Right atrium auricular region (tissue), 2 donors: ENCODE results near the gene RALGAPB. TPM values are rescaled to one million over a fixed set of nuclear protein-coding genes. Genes with fewer than 3 reads are reported as not detected.
A peak's percentile ranks its signal among the peaks of the same experiment; 100 is the strongest.
"Not testable (repeated sequence)": the region's sequence is repeated elsewhere in the genome, so short reads cannot be mapped to it uniquely, and the experiment has no call there.

ENCODE experiments used
- DNase-seq: peaks from one replicate; pipeline ENCODE4 v3.0.0-alpha.2; 2019; ENCODE audit warnings: low spot score
- H3K27ac ChIP-seq, 2 donors: fragments of 200-600 bp; sonication (generic); 1 replicate in 1 of 2; 2 replicates in 1 of 2; pipeline ENCODE4 v1.5.1; 2016 to 2019
- H3K27me3 ChIP-seq, 2 donors: fragments of 200-600 bp; sonication (generic); one replicate each; pipeline versions ENCODE4 v1.5.1 to v1.6.0; 2017 to 2019
- H3K36me3 ChIP-seq: fragments of 200-600 bp; sonication (generic); one replicate; pipeline ENCODE4 v1.5.1; 2016
- H3K4me1 ChIP-seq, 2 donors: fragments of 200-600 bp; sonication (generic); one replicate each; pipeline versions ENCODE4 v1.5.1 to v1.6.0; 2017 to 2019
- H3K4me3 ChIP-seq, 2 donors: fragments of 200-600 bp; sonication (generic); 1 replicate in 1 of 2; 2 replicates in 1 of 2; pipeline ENCODE4 v1.5.1; 2017 to 2019; ENCODE audit warnings: mild to moderate bottlenecking in 1 of 2, moderate library complexity in 1 of 2
- H3K9me3 ChIP-seq, 2 donors: fragments of 200-600 bp; sonication (generic); one replicate each; pipeline ENCODE4 v1.5.1; 2019
- total RNA-seq, 2 donors: library from RNA; depleted of rRNA; stranded (reverse); fragments of >200 nt; gene quantifications; one replicate each; pipeline ENCODE4 v1.1.0, GENCODE V29; 2016
- TF ChIP-seq, protein P1 (sequence below), 2 donors: fragments of 200-600 bp; sonication (generic); IDR thresholded peaks; one replicate each; pipeline ENCODE4 v1.5.1; 2019; ENCODE audit warnings: antibody characterized with exemption in 2 of 2

The RALGAPB gene
- total RNA-seq, 2 donors from 2014 or later, result 24.6 to 24.8 TPM

DNA sequence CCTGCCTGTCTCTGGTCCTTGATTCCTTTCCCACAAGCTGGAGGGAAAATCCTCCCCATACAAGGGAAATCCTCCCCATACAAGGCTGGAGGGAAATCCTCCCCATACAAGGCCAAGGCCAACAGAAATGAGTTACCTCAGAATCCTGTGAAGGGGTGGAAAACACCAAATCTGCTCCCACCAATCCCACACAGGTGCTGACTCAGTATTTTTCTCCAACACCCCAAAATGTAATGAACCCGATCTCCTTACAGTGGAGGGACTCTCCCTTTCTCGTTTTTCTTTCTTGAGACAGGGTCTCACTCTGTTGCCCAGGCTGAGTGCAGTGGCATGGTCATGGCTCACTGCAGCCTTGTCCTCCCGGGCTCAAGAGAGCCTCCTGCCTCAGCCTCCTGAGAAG lies 43.8 kb upstream of the RALGAPB start:
- no peak overlapping the region for H3K27ac ChIP-seq
- H3K4me1 ChIP-seq, result peaks cover 0 to 20% of the 10 kb centered on the region in 2 donors
- TF ChIP-seq, protein P1, sequence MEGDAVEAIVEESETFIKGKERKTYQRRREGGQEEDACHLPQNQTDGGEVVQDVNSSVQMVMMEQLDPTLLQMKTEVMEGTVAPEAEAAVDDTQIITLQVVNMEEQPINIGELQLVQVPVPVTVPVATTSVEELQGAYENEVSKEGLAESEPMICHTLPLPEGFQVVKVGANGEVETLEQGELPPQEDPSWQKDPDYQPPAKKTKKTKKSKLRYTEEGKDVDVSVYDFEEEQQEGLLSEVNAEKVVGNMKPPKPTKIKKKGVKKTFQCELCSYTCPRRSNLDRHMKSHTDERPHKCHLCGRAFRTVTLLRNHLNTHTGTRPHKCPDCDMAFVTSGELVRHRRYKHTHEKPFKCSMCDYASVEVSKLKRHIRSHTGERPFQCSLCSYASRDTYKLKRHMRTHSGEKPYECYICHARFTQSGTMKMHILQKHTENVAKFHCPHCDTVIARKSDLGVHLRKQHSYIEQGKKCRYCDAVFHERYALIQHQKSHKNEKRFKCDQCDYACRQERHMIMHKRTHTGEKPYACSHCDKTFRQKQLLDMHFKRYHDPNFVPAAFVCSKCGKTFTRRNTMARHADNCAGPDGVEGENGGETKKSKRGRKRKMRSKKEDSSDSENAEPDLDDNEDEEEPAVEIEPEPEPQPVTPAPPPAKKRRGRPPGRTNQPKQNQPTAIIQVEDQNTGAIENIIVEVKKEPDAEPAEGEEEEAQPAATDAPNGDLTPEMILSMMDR (IDR thresholded peaks at IDR 0.05), result no peak
- H3K36me3 ChIP-seq, result peaks cover 95% of the 10 kb centered on the region
- DNase-seq, result no peak
- no peak overlapping the region for H3K4me3 ChIP-seq
- no peaks in the 10 kb centered on the region for H3K9me3 ChIP-seq
- no peaks in the 10 kb centered on the region for H3K27me3 ChIP-seq

DNA sequence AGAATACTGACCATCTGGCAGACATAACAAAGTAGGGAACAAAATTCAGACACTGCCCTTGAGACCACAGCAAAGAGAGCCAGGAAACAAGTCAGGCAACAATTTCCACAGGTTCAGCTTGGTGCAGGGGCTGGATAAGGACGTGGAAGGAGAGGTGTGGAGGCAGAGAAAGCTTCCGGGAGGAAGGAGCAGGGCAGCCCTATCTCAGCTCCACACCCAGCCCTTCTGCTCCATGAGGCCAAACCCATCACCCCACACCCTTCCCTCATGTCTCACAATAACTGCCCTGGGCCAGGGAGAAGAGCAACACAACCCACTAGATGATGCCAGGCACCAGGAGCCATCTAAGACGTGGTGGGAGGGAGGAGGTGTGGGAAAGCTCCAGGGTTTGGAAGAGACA lies 43.3 kb upstream of the RALGAPB start:
- Histone ChIP-seq H3K4me1 (peaks cover 0 to 25% of the 10 kb centered on the region in 2 donors), H3K9me3 (no peaks in the 10 kb centered on the region), H3K27me3 (no peaks in the 10 kb centered on the region), H3K27ac (no peak overlapping the region), H3K36me3 (peaks cover 90% of the 10 kb centered on the region), H3K4me3 (no peak overlapping the region)
- DNase-seq, result no peak
- TF ChIP-seq, protein P1 (IDR thresholded peaks at IDR 0.05), result no peak

DNA sequence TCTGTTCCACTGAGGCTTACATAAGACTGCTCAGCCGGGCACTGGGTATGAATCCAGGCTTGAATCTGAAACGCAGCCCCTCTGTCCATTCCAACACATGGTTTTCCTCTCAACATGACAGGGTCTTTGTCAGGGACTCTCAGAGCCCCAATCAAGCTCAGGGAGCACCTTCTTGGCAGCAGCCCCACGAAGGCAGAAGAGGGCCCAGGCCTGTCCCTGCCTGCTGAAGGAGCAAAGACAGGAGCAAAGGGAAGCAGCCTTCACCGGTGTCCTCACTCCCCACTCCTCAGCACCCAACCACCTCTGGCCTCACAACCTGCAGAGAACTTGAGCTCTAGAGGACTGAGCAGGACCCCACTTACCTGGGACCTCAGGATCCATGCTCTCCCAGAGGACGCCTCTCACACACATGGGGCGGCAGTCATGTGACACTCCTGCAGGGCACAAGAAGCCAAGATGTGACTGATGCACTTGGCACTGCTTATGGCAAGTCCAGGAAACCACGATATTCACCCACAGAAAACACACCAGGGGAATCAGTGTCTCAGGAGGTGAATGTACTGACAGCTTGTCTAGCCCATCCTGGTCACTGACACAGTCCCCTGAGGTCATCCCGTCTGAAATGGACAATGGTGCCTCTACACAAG lies 41.8 kb upstream of the RALGAPB start:
- no peak for DNase-seq
- Histone ChIP-seq H3K36me3 (peaks cover 75% of the 10 kb centered on the region), H3K27ac (no peak overlapping the region), H3K9me3 (no peaks in the 10 kb centered on the region), H3K4me3 (no peak overlapping the region), H3K4me1 (peaks cover 0 to 31% of the 10 kb centered on the region in 2 donors), H3K27me3 (no peaks in the 10 kb centered on the region)
- TF ChIP-seq, protein P1 (IDR thresholded peaks at IDR 0.05), result no peak

DNA sequence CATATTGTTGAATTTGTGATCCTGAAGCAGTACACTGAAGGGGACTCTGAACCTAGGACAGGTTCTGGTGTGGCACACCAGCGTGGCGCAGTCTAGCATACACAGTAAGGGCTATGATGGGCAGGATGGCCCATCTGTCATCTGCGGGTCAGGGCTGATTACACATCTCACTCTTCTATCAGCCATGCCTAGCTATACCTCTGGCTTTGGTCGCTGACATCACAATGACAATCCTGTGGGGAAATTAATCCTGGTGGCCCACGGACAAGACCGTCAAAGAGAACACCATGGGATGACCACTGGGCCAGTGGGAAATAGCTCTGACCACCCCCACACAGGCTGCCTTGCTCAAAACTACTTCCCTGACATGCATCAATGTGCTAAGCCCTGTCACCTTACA lies 40.4 kb upstream of the RALGAPB start:
- no peak overlapping the region for H3K4me3 ChIP-seq
- H3K27ac ChIP-seq, result no peak overlapping the region
- H3K9me3 ChIP-seq, result no peaks in the 10 kb centered on the region
- H3K27me3 ChIP-seq, result no peaks in the 10 kb centered on the region
- peaks cover 0 to 31% of the 10 kb centered on the region in 2 donors for H3K4me1 ChIP-seq
- TF ChIP-seq, protein P1 (IDR thresholded peaks at IDR 0.05), result no peak
- no peak for DNase-seq
- peaks cover 61% of the 10 kb centered on the region for H3K36me3 ChIP-seq

DNA sequence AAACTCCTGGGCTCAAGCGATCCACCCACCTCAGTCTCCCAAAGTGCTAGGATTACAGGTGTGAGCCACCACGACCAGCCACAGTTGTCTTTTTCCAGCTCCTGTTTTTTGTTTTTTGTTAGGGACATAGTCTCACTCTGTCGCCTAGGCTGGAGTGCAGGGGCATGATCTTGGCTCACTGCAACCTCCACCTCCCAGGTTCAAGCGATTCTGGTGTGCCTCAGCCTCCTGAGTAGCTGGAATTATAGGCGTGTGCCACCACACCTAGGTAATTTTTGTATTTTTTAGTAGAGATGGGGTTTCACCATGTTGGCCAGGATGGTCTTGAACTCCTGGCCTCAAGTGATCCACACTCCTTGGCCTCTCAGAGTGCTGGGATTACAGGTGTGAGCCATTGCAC lies 39.8 kb upstream of the RALGAPB start:
- H3K27ac ChIP-seq, H3K27me3 ChIP-seq, H3K4me3 ChIP-seq, H3K9me3 ChIP-seq, DNase-seq: not testable (repeated sequence)
- Histone ChIP-seq H3K4me1 (peaks cover 0 to 31% of the 10 kb centered on the region in 2 donors), H3K36me3 (peaks cover 55% of the 10 kb centered on the region)

DNA sequence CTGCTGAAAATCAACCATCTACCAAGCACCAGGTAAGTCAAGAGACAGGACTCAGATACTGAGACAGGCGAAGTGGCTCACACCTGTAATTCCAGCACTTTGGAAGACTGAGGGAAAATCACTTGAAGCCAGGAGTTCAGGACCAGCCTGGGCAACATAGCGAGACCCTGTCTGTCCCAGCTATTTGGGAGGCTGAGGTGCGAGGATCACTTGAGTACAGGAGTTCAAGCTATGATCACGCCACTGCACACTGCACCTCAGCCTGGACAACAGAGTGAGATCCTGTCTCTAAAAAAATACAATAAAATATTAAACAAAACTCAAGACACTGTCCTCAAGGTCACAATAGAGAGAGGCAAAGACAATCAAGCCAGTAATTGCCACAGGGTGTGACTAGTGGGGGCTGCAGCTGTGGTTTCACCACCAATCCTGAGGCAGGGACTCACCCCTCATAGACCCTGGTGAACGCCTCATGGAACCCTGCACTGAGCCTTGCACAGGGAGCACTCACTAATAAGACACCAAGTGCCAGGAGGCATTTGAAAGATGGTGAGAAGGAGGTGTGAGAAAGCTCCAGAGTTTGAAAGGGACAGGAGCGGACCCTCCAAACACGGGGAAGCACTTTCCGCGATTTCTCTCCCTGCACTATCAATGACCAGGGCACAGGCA lies 39.2 kb upstream of the RALGAPB start:
- no peak overlapping the region for H3K27ac ChIP-seq

More for the DNA sequence above, 39.2 kb upstream of the RALGAPB start:
- peak overlapping the region; percentile 61 to 76 for H3K4me3 ChIP-seq
- no peaks in the 10 kb centered on the region for H3K9me3 ChIP-seq
- peaks cover 49% of the 10 kb centered on the region for H3K36me3 ChIP-seq
- no peak for DNase-seq
- TF ChIP-seq, protein P1 (IDR thresholded peaks at IDR 0.05), result no peak
- H3K27me3 ChIP-seq, result no peaks in the 10 kb centered on the region
- H3K4me1 ChIP-seq, result peaks cover 0 to 31% of the 10 kb centered on the region in 2 donors
